ENCODE measurements around the gene ARFIP2. TPM values are rescaled to one million over a fixed set of nuclear protein-coding genes. Genes with fewer than 3 reads are reported as not detected.

Gene ARFIP2
- total RNA-seq, 1 donor from 2014 or later: 15.1 TPM

Other genes starting within 250 kb of the ARFIP2 start
- gene FHIP1B, start 246.7 kb downstream of the ARFIP2 start, total RNA-seq: 13.3 TPM
- not detected for gene CNGA4, start 242.2 kb downstream of the ARFIP2 start, total RNA-seq
- gene CCKBR, start 221.5 kb downstream of the ARFIP2 start, total RNA-seq: not detected
- 42.5 TPM for gene CAVIN3, start 160.8 kb downstream of the ARFIP2 start, total RNA-seq
- gene SMPD1, start 90.9 kb downstream of the ARFIP2 start, total RNA-seq: 60.6 TPM
- gene APBB1, start 62.2 kb downstream of the ARFIP2 start, total RNA-seq: 85.5 TPM
- not detected for gene HPX, start 40.3 kb downstream of the ARFIP2 start, total RNA-seq
- gene TRIM3, start 7.4 kb downstream of the ARFIP2 start, total RNA-seq: 12.5 TPM
- gene TIMM10B, start 170 bp upstream of the ARFIP2 start, total RNA-seq: 14.1 TPM
- gene DNHD1, start 15.9 kb upstream of the ARFIP2 start, total RNA-seq: 3.9 TPM
- 22.9 TPM for gene RRP8, start 122.3 kb upstream of the ARFIP2 start, total RNA-seq
- 233 TPM for gene ILK, start 122.4 kb upstream of the ARFIP2 start, total RNA-seq
- 90.9 TPM for gene TAF10, start 130.9 kb upstream of the ARFIP2 start, total RNA-seq
- gene TPP1, start 138.1 kb upstream of the ARFIP2 start, total RNA-seq: 81.5 TPM
- 10.7 TPM for gene DCHS1, start 174.5 kb upstream of the ARFIP2 start, total RNA-seq
- gene MRPL17, start 202.0 kb upstream of the ARFIP2 start, total RNA-seq: 44.8 TPM